Mesenchymal stem cell (in vitro differentiated cells and primary cell): Measurements from ENCODE around the gene SERPINE2.

Experiments used
- DNase-seq: peaks from one replicate; pipeline ENCODE4 v3.0.0-alpha.2; 2013
- H2AFZ ChIP-seq: one replicate; pipeline ENCODE4 v1.6.1; 2013; ENCODE audit warnings: low read depth, mild to moderate bottlenecking, control low read depth, inconsistent platforms, low read length, moderate library complexity
- H2AK5ac ChIP-seq: 2 replicates; pipeline ENCODE4 v1.6.1; 2013; ENCODE audit warnings: low read length, moderate library complexity, mild to moderate bottlenecking, inconsistent platforms; ENCODE audit not compliant: severe bottlenecking
- H2BK120ac ChIP-seq: one replicate; pipeline ENCODE4 v1.6.1; 2013; ENCODE audit warnings: low read depth, mild to moderate bottlenecking, inconsistent platforms, low read length, moderate library complexity
- H2BK12ac ChIP-seq, 2 experiments: one replicate each; pipeline ENCODE4 v1.6.1; 2013; ENCODE audit warnings: inconsistent platforms in 2 of 2, low read length in 2 of 2, mild to moderate bottlenecking in 2 of 2, moderate library complexity in 2 of 2, control low read depth in 1 of 2
- H2BK15ac ChIP-seq: one replicate; pipeline ENCODE4 v1.6.1; 2013; ENCODE audit warnings: mild to moderate bottlenecking, low read depth, inconsistent platforms; ENCODE audit not compliant: poor library complexity, severe bottlenecking
- H2BK5ac ChIP-seq: 2 replicates; pipeline ENCODE4 v1.6.1; 2013; ENCODE audit warnings: low read depth, mild to moderate bottlenecking, low read length, control low read depth, inconsistent platforms; ENCODE audit not compliant: poor library complexity, severe bottlenecking
- H3K14ac ChIP-seq, 2 experiments: one replicate each; pipeline ENCODE4 v1.6.1; 2013; ENCODE audit warnings: inconsistent platforms in 2 of 2, low read length in 2 of 2, control low read depth in 1 of 2, mild to moderate bottlenecking in 1 of 2, moderate library complexity in 1 of 2
- H3K18ac ChIP-seq, 2 experiments: one replicate each; pipeline ENCODE4 v1.6.1; 2013; ENCODE audit warnings: inconsistent platforms in 2 of 2, low read length in 2 of 2, control low read depth in 1 of 2, low read depth in 1 of 2, mild to moderate bottlenecking in 1 of 2
- H3K23ac ChIP-seq, 2 experiments: one replicate each; pipeline ENCODE4 v1.6.1; 2013; ENCODE audit warnings: inconsistent platforms in 2 of 2, low read length in 2 of 2, mild to moderate bottlenecking in 2 of 2, moderate library complexity in 2 of 2, control low read depth in 1 of 2
- H3K27ac ChIP-seq: 2 replicates; pipeline ENCODE4 v1.5.1; 2013; ENCODE audit warnings: mild to moderate bottlenecking, moderate library complexity, low read length, control low read depth, inconsistent platforms; ENCODE audit not compliant: poor library complexity, severe bottlenecking
- H3K27me3 ChIP-seq, 2 experiments: 2 replicates each; pipeline versions ENCODE4 v1.6.1 to v1.7.0; 2013; ENCODE audit warnings: low read length in 2 of 2, mild to moderate bottlenecking in 2 of 2, moderate library complexity in 2 of 2, control low read depth in 1 of 2, inconsistent platforms in 1 of 2; ENCODE audit not compliant: control insufficient read depth in 1 of 2, insufficient read depth in 1 of 2
- H3K36me3 ChIP-seq, 2 experiments: 2 replicates each; pipeline versions ENCODE4 v1.6.1 to v1.7.0; 2013; ENCODE audit warnings: low read length in 2 of 2, control low read depth in 1 of 2, inconsistent platforms in 1 of 2, low read depth in 1 of 2, mild to moderate bottlenecking in 1 of 2; ENCODE audit not compliant: insufficient read depth in 2 of 2, control insufficient read depth in 1 of 2
- H3K4ac ChIP-seq, 2 experiments: one replicate each; pipeline ENCODE4 v1.6.1; 2013; ENCODE audit warnings: inconsistent platforms in 2 of 2, low read length in 2 of 2, mild to moderate bottlenecking in 2 of 2, moderate library complexity in 2 of 2, control low read depth in 1 of 2, low read depth in 1 of 2
- H3K4me1 ChIP-seq: 2 replicates; pipeline ENCODE4 v1.6.1; 2013; ENCODE audit warnings: low read depth, low read length, control low read depth; ENCODE audit not compliant: control insufficient read depth, insufficient read depth
- H3K4me2 ChIP-seq: 2 replicates; pipeline ENCODE4 v1.6.1; 2013; ENCODE audit warnings: low read length, mild to moderate bottlenecking, inconsistent platforms; ENCODE audit not compliant: poor library complexity, severe bottlenecking
- H3K4me3 ChIP-seq, 2 experiments: 2 replicates each; pipeline versions ENCODE4 v1.5.1 to v1.7.0; 2013; ENCODE audit warnings: low read length in 2 of 2, mild to moderate bottlenecking in 2 of 2, control low read depth in 1 of 2, low read depth in 1 of 2; ENCODE audit not compliant: insufficient read depth in 1 of 2
- H3K79me1 ChIP-seq: replicated peaks from 2 replicates; pipeline ENCODE4 v1.6.1; 2013; ENCODE audit warnings: mild to moderate bottlenecking, control low read depth, low read length, inconsistent platforms; ENCODE audit not compliant: poor library complexity, severe bottlenecking
- H3K9ac ChIP-seq: 2 replicates; pipeline ENCODE4 v1.7.0; 2013; ENCODE audit warnings: mild to moderate bottlenecking, low read length, moderate library complexity
- H3K9me3 ChIP-seq: 2 replicates; pipeline ENCODE4 v1.7.0; 2013; ENCODE audit warnings: mild to moderate bottlenecking, low read length; ENCODE audit not compliant: control insufficient read depth
- H4K8ac ChIP-seq: one replicate; pipeline ENCODE4 v1.6.1; 2013; ENCODE audit warnings: inconsistent platforms, mild to moderate bottlenecking, low read length, moderate library complexity
- H4K91ac ChIP-seq: one replicate; pipeline ENCODE4 v1.6.1; 2013; ENCODE audit warnings: mild to moderate bottlenecking, low read length, inconsistent platforms
- WGBS: methylation state at CpG from one replicate; pipeline ENCODE4 v1.1.7; 2013; ENCODE audit warnings: mixed read lengths; 5-methylcytosine and 5-hydroxymethylcytosine counted together

The SERPINE2 gene

GRCh38 chr2:223969856-223970255 lies 69.2 kb downstream of the SERPINE2 start:
- Histone ChIP-seq H3K27ac (no peak overlapping the region), H2BK15ac (no peak overlapping the region), H2BK120ac (no peak overlapping the region), H3K36me3 (peaks cover 23 to 44% of the 10 kb centered on the region in 2 experiments), H3K4ac (no peak overlapping the region), H3K9me3 (no peaks in the 10 kb centered on the region), H4K91ac (no peak overlapping the region), H3K18ac (no peak overlapping the region), H3K27me3 (no peaks in the 10 kb centered on the region), H3K23ac (no peak overlapping the region), H2BK5ac (no peak overlapping the region), H2AFZ (no peak overlapping the region), H3K4me1 (no peaks in the 10 kb centered on the region), H4K8ac (no peak overlapping the region), H3K4me3 (no peak overlapping the region), H2AK5ac (no peak overlapping the region), H2BK12ac (no peak overlapping the region), H3K79me1 (no peaks in the 10 kb centered on the region), H3K14ac (no peak overlapping the region), H3K9ac (peak overlapping the region; percentile 65), H3K4me2 (no peak overlapping the region)
- WGBS = 87% methylated on average over 1 of the region's 1 CpG
- peak; percentile 54 for DNase-seq

- peak overlapping the region; percentile 65 for H3K9ac ChIP-seq
- H3K4me2 ChIP-seq = no peak overlapping the region
- H2BK120ac ChIP-seq = no peak overlapping the region
- no peaks in the 10 kb centered on the region for H3K9me3 ChIP-seq
- peaks cover 23 to 44% of the 10 kb centered on the region in 2 experiments for H3K36me3 ChIP-seq
- H4K91ac ChIP-seq = no peak overlapping the region
- no peak overlapping the region for H3K23ac ChIP-seq
- no peak overlapping the region for H2BK5ac ChIP-seq
- no peaks in the 10 kb centered on the region for H3K4me1 ChIP-seq
- H3K14ac ChIP-seq = no peak overlapping the region
- no peak for DNase-seq
- no peak overlapping the region for H3K4me3 ChIP-seq
- H3K27me3 ChIP-seq = no peaks in the 10 kb centered on the region
- H2BK12ac ChIP-seq = no peak overlapping the region
- H2AFZ ChIP-seq = no peak overlapping the region
- no peak overlapping the region for H3K4ac ChIP-seq
- H3K79me1 ChIP-seq = no peaks in the 10 kb centered on the region
- no peak overlapping the region for H3K27ac ChIP-seq
- H2AK5ac ChIP-seq = no peak overlapping the region
- no peak overlapping the region for H4K8ac ChIP-seq
- no CpG with 5 or more reads among the region's 3 CpGs for WGBS
- H3K18ac ChIP-seq = no peak overlapping the region
- H2BK15ac ChIP-seq = no peak overlapping the region
Observed at GRCh38 chr2:223969315-223969714, 69.8 kb downstream of the SERPINE2 start.

GRCh38 chr2:223967981-223968380 lies 71.1 kb downstream of the SERPINE2 start:
- Histone ChIP-seq H3K14ac (no peak overlapping the region), H2BK12ac (no peak overlapping the region), H2BK120ac (no peak overlapping the region), H2BK5ac (no peak overlapping the region), H2AK5ac (no peak overlapping the region), H3K79me1 (peaks cover 2% of the 10 kb centered on the region), H3K4me2 (no peak overlapping the region), H3K9me3 (no peaks in the 10 kb centered on the region), H3K4me3 (no peak overlapping the region), H3K23ac (no peak overlapping the region), H3K4me1 (no peaks in the 10 kb centered on the region), H3K27me3 (no peaks in the 10 kb centered on the region), H2BK15ac (no peak overlapping the region), H4K91ac (no peak overlapping the region), H3K4ac (no peak overlapping the region), H3K36me3 (peaks cover 21 to 46% of the 10 kb centered on the region in 2 experiments), H3K27ac (no peak overlapping the region), H2AFZ (no peak overlapping the region), H3K18ac (no peak overlapping the region), H3K9ac (peak overlapping the region; percentile 63), H4K8ac (no peak overlapping the region)
- no peak for DNase-seq
- 100% methylated on average over 1 of the region's 2 CpGs for WGBS

- Histone ChIP-seq H3K4me3 (peak overlapping the region in 1 of 2 experiments; percentile 92), H2BK12ac (no peak overlapping the region), H2BK120ac (no peak overlapping the region), H3K18ac (no peak overlapping the region), H3K27ac (peak overlapping the region; percentile 33), H4K8ac (no peak overlapping the region), H3K9me3 (no peaks in the 10 kb centered on the region), H3K4me1 (peaks cover 4% of the 10 kb centered on the region), H3K4ac (no peak overlapping the region), H2AFZ (no peak overlapping the region), H3K79me1 (peaks cover 5% of the 10 kb centered on the region), H3K4me2 (peak overlapping the region; percentile 66), H4K91ac (no peak overlapping the region), H2BK5ac (no peak overlapping the region), H2AK5ac (no peak overlapping the region), H3K23ac (no peak overlapping the region), H3K9ac (peak overlapping the region; percentile 98), H2BK15ac (no peak overlapping the region), H3K14ac (no peak overlapping the region), H3K27me3 (no peaks in the 10 kb centered on the region), H3K36me3 (peaks cover 3 to 40% of the 10 kb centered on the region in 2 experiments)
- 89% methylated on average over 5 of the region's 5 CpGs for WGBS
- no peak for DNase-seq
Observed at GRCh38 chr2:223959688-223960087, 79.4 kb downstream of the SERPINE2 start.
